Activated naive CD8-positive, alpha-beta T cell treated with anti-CD3 and anti-CD28 coated beads for 36 hours (primary cell): Measurements from ENCODE around the gene HLCS. TPM values are rescaled to one million over a fixed set of nuclear protein-coding genes. Genes with fewer than 3 reads are reported as not detected.

Experiments used
- DNase-seq: peaks from one replicate; pipeline ENCODE4 v3.0.0; 2021
- H3K27ac Mint-ChIP-seq: one replicate; pipeline ENCODE4 v1.8.0; 2022; ENCODE audit warnings: mild to moderate bottlenecking, moderate library complexity, mixed read lengths
- H3K27me3 Mint-ChIP-seq: one replicate; pipeline ENCODE4 v1.8.0; 2022; ENCODE audit warnings: mild to moderate bottlenecking, mixed read lengths
- H3K36me3 Mint-ChIP-seq: one replicate; pipeline ENCODE4 v1.8.0; 2021; ENCODE audit warnings: mild to moderate bottlenecking, mixed read lengths
- H3K4me1 Mint-ChIP-seq: one replicate; pipeline ENCODE4 v1.8.0; 2021; ENCODE audit warnings: mixed read lengths
- H3K4me3 Mint-ChIP-seq: one replicate; pipeline ENCODE4 v1.8.0; 2022; ENCODE audit warnings: mild to moderate bottlenecking, moderate library complexity, mixed read lengths
- H3K9me3 Mint-ChIP-seq: one replicate; pipeline ENCODE4 v1.8.0; 2022; ENCODE audit warnings: mixed read lengths
- total RNA-seq, 2 experiments: library from RNA; stranded (reverse); gene quantifications; one replicate each; pipeline ENCODE4 v1.2.3, GENCODE V29; 2021

The HLCS gene
- total RNA-seq, 2 experiments from 2014 or later = 12.2 to 13.7 TPM

- no peak for DNase-seq
- Mint-ChIP-seq H3K36me3 (no peaks in the 10 kb centered on the region), H3K4me1 (peaks cover 6% of the 10 kb centered on the region), H3K9me3 (no peaks in the 10 kb centered on the region), H3K27me3 (no peaks in the 10 kb centered on the region), H3K27ac (no peak overlapping the region), H3K4me3 (no peak overlapping the region)
Measured at GRCh38 chr21:36917471-36918158, 48.9 kb downstream of the HLCS start.

- Mint-ChIP-seq H3K27ac (no peak overlapping the region), H3K4me3 (no peak overlapping the region), H3K27me3 (no peaks in the 10 kb centered on the region), H3K4me1 (peaks cover 9% of the 10 kb centered on the region), H3K9me3 (no peaks in the 10 kb centered on the region), H3K36me3 (no peaks in the 10 kb centered on the region)
- no peak for DNase-seq
Measured at GRCh38 chr21:36916718-36917117, 49.8 kb downstream of the HLCS start.

GRCh38 chr21:36915696-36916245 is 50.7 kb downstream of the HLCS start:
- H3K27me3 Mint-ChIP-seq = no peaks in the 10 kb centered on the region
- peaks cover 9% of the 10 kb centered on the region for H3K4me1 Mint-ChIP-seq
- no peak overlapping the region for H3K27ac Mint-ChIP-seq
- peaks cover 3% of the 10 kb centered on the region for H3K36me3 Mint-ChIP-seq
- H3K4me3 Mint-ChIP-seq = no peak overlapping the region
- H3K9me3 Mint-ChIP-seq = no peaks in the 10 kb centered on the region
- DNase-seq = no peak

GRCh38 chr21:36915014-36915695 is 51.3 kb downstream of the HLCS start:
- Mint-ChIP-seq H3K4me3 (no peak overlapping the region), H3K36me3 (peaks cover 3% of the 10 kb centered on the region), H3K27ac (no peak overlapping the region), H3K27me3 (no peaks in the 10 kb centered on the region), H3K4me1 (peaks cover 9% of the 10 kb centered on the region), H3K9me3 (no peaks in the 10 kb centered on the region)
- DNase-seq = no peak

GRCh38 chr21:36914244-36915013 is 52.0 kb downstream of the HLCS start:
- Mint-ChIP-seq H3K4me3 (no peak overlapping the region), H3K4me1 (peaks cover 11% of the 10 kb centered on the region), H3K27me3 (no peaks in the 10 kb centered on the region), H3K9me3 (no peaks in the 10 kb centered on the region), H3K27ac (no peak overlapping the region), H3K36me3 (peaks cover 6% of the 10 kb centered on the region)
- no peak for DNase-seq

- Mint-ChIP-seq H3K27ac (no peak overlapping the region), H3K9me3 (no peaks in the 10 kb centered on the region), H3K4me3 (no peak overlapping the region), H3K4me1 (peaks cover 11% of the 10 kb centered on the region), H3K36me3 (peaks cover 6% of the 10 kb centered on the region), H3K27me3 (no peaks in the 10 kb centered on the region)
- DNase-seq = no peak
Measured at GRCh38 chr21:36913247-36914169, 53.0 kb downstream of the HLCS start.

GRCh38 chr21:36910581-36911307 is 55.7 kb downstream of the HLCS start:
- Mint-ChIP-seq H3K9me3 (no peaks in the 10 kb centered on the region), H3K4me3 (no peak overlapping the region), H3K27ac (no peak overlapping the region), H3K27me3 (no peaks in the 10 kb centered on the region), H3K36me3 (peaks cover 6% of the 10 kb centered on the region), H3K4me1 (peaks cover 4% of the 10 kb centered on the region)
- DNase-seq = no peak

- Mint-ChIP-seq H3K27me3 (no peaks in the 10 kb centered on the region), H3K27ac (no peak overlapping the region), H3K36me3 (peaks cover 6% of the 10 kb centered on the region), H3K4me3 (no peak overlapping the region), H3K9me3 (no peaks in the 10 kb centered on the region), H3K4me1 (peaks cover 4% of the 10 kb centered on the region)
- no peak for DNase-seq
Measured at GRCh38 chr21:36909901-36910561, 56.4 kb downstream of the HLCS start.

- Mint-ChIP-seq H3K4me1 (peaks cover 4% of the 10 kb centered on the region), H3K27ac (no peak overlapping the region), H3K36me3 (peaks cover 6% of the 10 kb centered on the region), H3K27me3 (no peaks in the 10 kb centered on the region), H3K4me3 (no peak overlapping the region), H3K9me3 (no peaks in the 10 kb centered on the region)
- no peak for DNase-seq
Measured at GRCh38 chr21:36909423-36909822, 57.0 kb downstream of the HLCS start.

- H3K4me3 Mint-ChIP-seq = no peak overlapping the region
- no peak overlapping the region for H3K27ac Mint-ChIP-seq
- H3K9me3 Mint-ChIP-seq = no peaks in the 10 kb centered on the region
- peaks cover 6% of the 10 kb centered on the region for H3K36me3 Mint-ChIP-seq
- peaks cover 4% of the 10 kb centered on the region for H3K4me1 Mint-ChIP-seq
- no peak for DNase-seq
- H3K27me3 Mint-ChIP-seq = no peaks in the 10 kb centered on the region
Measured at GRCh38 chr21:36908260-36908908, 58.1 kb downstream of the HLCS start.

- Mint-ChIP-seq H3K27ac (no peak overlapping the region), H3K4me3 (no peak overlapping the region), H3K9me3 (no peaks in the 10 kb centered on the region), H3K4me1 (peaks cover 4% of the 10 kb centered on the region), H3K36me3 (no peaks in the 10 kb centered on the region), H3K27me3 (no peaks in the 10 kb centered on the region)
- no peak for DNase-seq
Measured at GRCh38 chr21:36904093-36904666, 62.3 kb downstream of the HLCS start.

- Mint-ChIP-seq H3K4me3 (no peak overlapping the region), H3K4me1 (peaks cover 4% of the 10 kb centered on the region), H3K9me3 (no peaks in the 10 kb centered on the region), H3K36me3 (no peaks in the 10 kb centered on the region), H3K27me3 (no peaks in the 10 kb centered on the region), H3K27ac (no peak overlapping the region)
- DNase-seq = no peak
Measured at GRCh38 chr21:36902793-36903192, 63.7 kb downstream of the HLCS start.

GRCh38 chr21:36902331-36902730 is 64.1 kb downstream of the HLCS start:
- no peaks in the 10 kb centered on the region for H3K27me3 Mint-ChIP-seq
- no peak for DNase-seq
- no peaks in the 10 kb centered on the region for H3K36me3 Mint-ChIP-seq
- no peaks in the 10 kb centered on the region for H3K9me3 Mint-ChIP-seq
- peaks cover 4% of the 10 kb centered on the region for H3K4me1 Mint-ChIP-seq
- H3K4me3 Mint-ChIP-seq = no peak overlapping the region
- H3K27ac Mint-ChIP-seq = no peak overlapping the region
